Thoracic aorta (tissue), 2 donors: Measurements from ENCODE around the gene NPW. TPM values are rescaled to one million over a fixed set of nuclear protein-coding genes. Genes with fewer than 3 reads are reported as not detected.

Experiments
- ATAC-seq: fragments of 150-250 bp; one replicate; pipeline ENCODE4 v1.8.0; 2017; ENCODE audit warnings: low read depth; ENCODE audit not compliant: insufficient number of reproducible peaks, low FRiP score
- DNase-seq: peaks from one replicate; pipeline ENCODE4 v3.0.0-alpha.2; 2020; ENCODE audit warnings: low spot score
- H3K27ac ChIP-seq, 2 donors: fragments of 200-600 bp; sonication (generic); 1 replicate in 1 of 2; 2 replicates in 1 of 2; pipeline ENCODE4 v1.5.1; 2016; ENCODE audit warnings: mild to moderate bottlenecking in 2 of 2, moderate library complexity in 2 of 2
- H3K27me3 ChIP-seq: fragments of 200-600 bp; sonication (generic); replicated peaks from 2 replicates; pipeline ENCODE4 v1.6.0; 2016; ENCODE audit warnings: mild to moderate bottlenecking; ENCODE audit not compliant: insufficient read depth
- H3K36me3 ChIP-seq: fragments of 200-600 bp; sonication (generic); one replicate; pipeline ENCODE4 v1.5.1; 2016
- H3K4me1 ChIP-seq, 2 donors: fragments of 200-600 bp; sonication (generic); 1 replicate in 1 of 2; 2 replicates in 1 of 2; pipeline versions ENCODE4 v1.5.1 to v1.6.0; 2016; ENCODE audit warnings: low read depth in 2 of 2, mild to moderate bottlenecking in 1 of 2; ENCODE audit not compliant: control insufficient read depth in 1 of 2
- H3K4me3 ChIP-seq: fragments of 200-600 bp; sonication (generic); 2 replicates; pipeline ENCODE4 v1.5.1; 2016; ENCODE audit warnings: mild to moderate bottlenecking
- H3K9me3 ChIP-seq: fragments of 200-600 bp; sonication (generic); 2 replicates; pipeline ENCODE4 v1.5.1; 2016
- total RNA-seq, 2 donors: library from RNA; depleted of rRNA; stranded (reverse); fragments of >200 nt; gene quantifications; one replicate each; pipeline versions ENCODE4 v1.1.0 to v1.2.3, GENCODE V29; 2016
- TF ChIP-seq, protein P1 (sequence below): fragments of 200-600 bp; sonication (generic); IDR thresholded peaks from one replicate; pipeline ENCODE4 v1.5.1; 2019; ENCODE audit warnings: antibody characterized with exemption

NPW gene
- total RNA-seq, 2 donors from 2014 or later: not detected

DNA sequence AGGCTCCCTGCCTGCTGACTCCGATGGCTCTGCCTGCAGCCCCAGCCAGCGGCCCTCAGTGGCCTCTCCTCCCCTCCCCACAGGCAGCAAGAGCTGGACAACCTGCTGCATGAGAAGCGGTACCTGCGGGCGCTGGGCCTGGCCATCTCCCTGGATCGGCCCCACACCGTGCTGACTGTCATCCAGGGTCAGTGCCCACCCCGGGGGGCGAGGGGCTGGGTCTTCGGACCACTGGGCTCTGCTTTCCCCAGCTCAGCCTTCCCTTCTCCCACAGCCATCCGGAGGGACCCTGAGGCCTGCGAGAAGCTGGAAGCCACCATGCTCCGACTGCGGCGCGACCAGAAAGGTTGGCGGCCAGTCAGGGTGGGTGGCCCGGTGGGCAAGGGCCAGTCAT lies 41.7 kb upstream of the NPW start:
- DNase-seq: no peak
- no peak for ATAC-seq
- H3K27me3 ChIP-seq: no peaks in the 10 kb centered on the region
- H3K9me3 ChIP-seq: no peaks in the 10 kb centered on the region
- H3K36me3 ChIP-seq: peaks cover 46% of the 10 kb centered on the region
- H3K4me3 ChIP-seq: no peak overlapping the region
- no peak overlapping the region for H3K27ac ChIP-seq
- TF ChIP-seq, protein P1, sequence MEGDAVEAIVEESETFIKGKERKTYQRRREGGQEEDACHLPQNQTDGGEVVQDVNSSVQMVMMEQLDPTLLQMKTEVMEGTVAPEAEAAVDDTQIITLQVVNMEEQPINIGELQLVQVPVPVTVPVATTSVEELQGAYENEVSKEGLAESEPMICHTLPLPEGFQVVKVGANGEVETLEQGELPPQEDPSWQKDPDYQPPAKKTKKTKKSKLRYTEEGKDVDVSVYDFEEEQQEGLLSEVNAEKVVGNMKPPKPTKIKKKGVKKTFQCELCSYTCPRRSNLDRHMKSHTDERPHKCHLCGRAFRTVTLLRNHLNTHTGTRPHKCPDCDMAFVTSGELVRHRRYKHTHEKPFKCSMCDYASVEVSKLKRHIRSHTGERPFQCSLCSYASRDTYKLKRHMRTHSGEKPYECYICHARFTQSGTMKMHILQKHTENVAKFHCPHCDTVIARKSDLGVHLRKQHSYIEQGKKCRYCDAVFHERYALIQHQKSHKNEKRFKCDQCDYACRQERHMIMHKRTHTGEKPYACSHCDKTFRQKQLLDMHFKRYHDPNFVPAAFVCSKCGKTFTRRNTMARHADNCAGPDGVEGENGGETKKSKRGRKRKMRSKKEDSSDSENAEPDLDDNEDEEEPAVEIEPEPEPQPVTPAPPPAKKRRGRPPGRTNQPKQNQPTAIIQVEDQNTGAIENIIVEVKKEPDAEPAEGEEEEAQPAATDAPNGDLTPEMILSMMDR: no peak
- H3K4me1 ChIP-seq: peaks cover 2 to 7% of the 10 kb centered on the region in 2 donors

DNA sequence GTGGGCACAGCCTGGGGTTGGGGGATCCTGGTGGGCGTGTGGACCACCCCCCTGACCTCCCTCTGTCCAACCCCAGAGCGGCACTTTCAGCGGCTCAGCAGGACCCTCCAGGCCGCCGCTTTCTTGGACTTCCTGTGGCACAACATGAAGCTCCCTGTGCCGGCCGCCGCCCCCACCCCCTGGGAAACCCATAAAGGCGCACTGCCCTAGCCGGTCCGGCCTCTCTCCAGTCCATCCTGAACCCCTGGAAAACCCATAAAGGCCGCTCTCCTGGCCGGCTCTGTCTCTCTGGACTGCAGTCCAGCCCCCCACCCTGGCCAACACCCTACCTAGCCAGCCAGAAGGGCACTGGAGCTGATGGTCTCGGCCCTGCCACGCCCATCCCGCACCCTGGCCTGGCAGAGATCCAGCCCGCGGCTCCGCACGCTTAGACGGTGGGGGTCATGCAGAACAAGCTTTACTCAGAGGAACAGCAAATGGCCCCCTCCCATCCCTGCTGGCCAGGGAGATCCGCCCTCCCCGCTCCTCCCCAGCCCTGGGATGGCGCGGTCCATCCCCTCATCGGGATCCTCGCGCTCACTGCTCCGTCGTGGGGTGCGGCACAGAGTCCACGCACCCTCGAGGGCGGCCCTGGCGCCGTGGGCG lies 41.0 kb upstream of the NPW start:
- Histone ChIP-seq H3K9me3 (no peaks in the 10 kb centered on the region), H3K27ac (no peak overlapping the region), H3K36me3 (peaks cover 46% of the 10 kb centered on the region), H3K27me3 (no peaks in the 10 kb centered on the region), H3K4me1 (peaks cover 0 to 6% of the 10 kb centered on the region in 2 donors), H3K4me3 (no peak overlapping the region)
- ATAC-seq (no peak), DNase-seq (no peak)
- TF ChIP-seq, protein P1: no peak

DNA sequence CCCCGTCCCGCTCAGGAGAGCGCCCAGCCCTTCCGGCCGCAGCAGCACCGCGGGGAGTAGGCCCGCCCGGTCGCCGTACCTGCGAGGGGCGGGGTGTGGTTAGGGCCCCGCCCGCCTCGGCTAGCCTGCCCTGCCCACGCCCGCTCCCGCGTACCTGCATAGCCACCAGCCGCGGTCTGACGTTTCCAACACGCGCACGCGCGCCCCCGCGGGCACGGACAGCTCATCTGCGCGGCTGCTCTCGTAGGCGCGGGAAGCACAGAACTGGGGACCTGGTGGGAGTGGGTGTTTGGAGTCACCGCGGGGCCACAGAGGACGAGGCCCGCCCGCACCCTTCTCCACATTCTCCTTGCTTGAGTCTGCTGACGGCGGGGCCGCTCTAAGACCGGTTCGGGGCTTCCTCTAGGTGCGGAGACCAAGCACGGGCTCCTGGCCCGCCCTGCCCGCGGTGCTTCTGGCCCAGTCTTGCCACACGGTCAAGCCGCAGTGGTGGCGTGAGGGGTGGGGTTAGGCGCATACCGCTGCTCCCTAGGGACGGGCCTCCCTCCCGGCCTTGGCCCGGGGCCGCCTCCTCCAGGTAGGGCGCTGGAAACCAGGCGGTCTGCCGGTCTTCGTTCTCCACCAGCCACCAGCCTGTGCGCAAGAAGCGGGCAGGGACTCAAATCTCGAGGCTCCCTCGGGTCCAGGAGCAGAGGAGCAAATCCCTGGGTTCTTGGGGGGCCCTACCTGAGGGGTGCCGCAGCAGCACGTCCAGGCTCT lies 40.1 kb upstream of the NPW start:
- ATAC-seq (no peak), DNase-seq (no peak)
- TF ChIP-seq, protein P1: no peak
- no peak overlapping the region for H3K27ac ChIP-seq
- H3K4me1 ChIP-seq: peaks cover 0 to 7% of the 10 kb centered on the region in 2 donors
- no peaks in the 10 kb centered on the region for H3K9me3 ChIP-seq
- peaks cover 42% of the 10 kb centered on the region for H3K36me3 ChIP-seq
- H3K4me3 ChIP-seq: no peak overlapping the region
- H3K27me3 ChIP-seq: no peaks in the 10 kb centered on the region

DNA sequence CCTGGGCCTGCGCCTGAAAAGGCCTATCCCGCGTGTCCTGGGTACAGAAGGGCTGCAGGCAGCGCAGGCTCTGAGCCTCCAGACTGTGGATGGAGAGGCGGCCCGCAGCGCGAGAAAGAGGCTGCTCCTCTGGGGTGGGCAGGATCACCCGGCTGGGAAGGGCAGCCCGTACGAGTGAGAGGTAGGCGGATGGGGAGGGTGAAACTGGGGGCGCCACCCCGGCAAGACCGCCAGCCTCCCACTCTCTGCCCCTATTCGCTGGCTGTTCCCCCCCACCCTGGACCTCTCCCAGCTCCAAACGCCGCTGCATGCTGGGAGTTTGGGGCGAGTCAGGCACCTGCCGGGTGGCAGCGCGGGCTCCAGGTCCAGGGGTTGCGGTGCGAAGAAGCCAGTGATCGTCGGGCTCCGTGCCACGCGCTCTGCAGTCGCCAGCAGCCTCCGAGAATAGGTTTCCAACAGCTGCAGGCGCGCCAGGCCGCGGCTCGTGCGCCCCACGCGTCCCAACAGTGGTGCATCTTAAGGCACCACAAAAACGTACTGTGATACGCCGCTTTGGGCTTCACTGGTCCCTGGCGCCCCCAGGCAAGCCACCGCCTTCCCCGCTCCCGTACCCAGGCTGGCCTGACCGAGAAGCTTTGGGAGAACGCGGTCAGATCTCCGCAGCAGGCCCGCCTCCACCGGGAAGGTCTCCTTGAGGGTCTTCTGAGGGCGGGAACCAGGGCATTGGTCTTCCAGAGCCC lies 39.4 kb upstream of the NPW start:
- Histone ChIP-seq H3K4me1 (peaks cover 7 to 14% of the 10 kb centered on the region in 2 donors), H3K9me3 (no peaks in the 10 kb centered on the region), H3K36me3 (peaks cover 34% of the 10 kb centered on the region), H3K27ac (no peak overlapping the region), H3K27me3 (no peaks in the 10 kb centered on the region), H3K4me3 (no peak overlapping the region)
- DNase-seq: no peak
- no peak for ATAC-seq
- TF ChIP-seq, protein P1: no peak

DNA sequence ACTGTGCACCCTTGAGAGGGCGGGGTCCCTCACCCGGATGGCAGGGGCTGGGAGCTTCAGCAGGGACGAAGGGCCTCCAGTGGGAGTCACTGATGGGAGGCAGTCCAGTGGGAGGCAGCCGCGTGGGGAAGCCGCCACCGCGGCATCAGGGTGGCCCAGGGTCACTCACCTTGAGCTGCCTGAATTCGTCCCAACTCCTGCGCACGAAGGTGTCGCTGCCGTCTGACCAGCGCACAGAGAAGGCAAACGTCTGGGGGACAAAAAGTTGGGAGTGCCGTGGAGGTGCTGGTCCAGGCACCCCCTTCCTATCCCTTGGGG lies 38.9 kb upstream of the NPW start:
- Histone ChIP-seq H3K4me1 (peaks cover 7 to 18% of the 10 kb centered on the region in 2 donors), H3K4me3 (no peak overlapping the region), H3K36me3 (peaks cover 29% of the 10 kb centered on the region), H3K9me3 (no peaks in the 10 kb centered on the region), H3K27me3 (no peaks in the 10 kb centered on the region), H3K27ac (no peak overlapping the region)
- no peak for DNase-seq
- TF ChIP-seq, protein P1: no peak
- ATAC-seq: no peak
